Epithelial cell of proximal tubule (primary cell): Measurements from ENCODE around the gene PYM1. TPM values are rescaled to one million over a fixed set of nuclear protein-coding genes. Genes with fewer than 3 reads are reported as not detected.

ENCODE experiments used
- DNase-seq: peaks from one replicate; pipeline ENCODE4 v3.0.0-alpha.2; 2011; ENCODE audit warnings: low read depth
- H3K4me3 ChIP-seq: 2 replicates; pipeline ENCODE4 v1.5.1; 2011; ENCODE audit warnings: low read depth, mild to moderate bottlenecking, low read length
- total RNA-seq: library from RNA; depleted of rRNA; stranded (reverse); fragments of >200 nt; gene quantifications from 2 replicates; pipeline ENCODE4 v1.2.3, GENCODE V29; 2015
- TF ChIP-seq, protein P1 (sequence below): conservative IDR thresholded peaks from 2 replicates; pipeline ENCODE4 v1.5.1; 2012; ENCODE audit warnings: low read depth, mild to moderate bottlenecking, low read length

The PYM1 gene
- total RNA-seq, 1 donor from 2014 or later = 56.0 TPM

DNA sequence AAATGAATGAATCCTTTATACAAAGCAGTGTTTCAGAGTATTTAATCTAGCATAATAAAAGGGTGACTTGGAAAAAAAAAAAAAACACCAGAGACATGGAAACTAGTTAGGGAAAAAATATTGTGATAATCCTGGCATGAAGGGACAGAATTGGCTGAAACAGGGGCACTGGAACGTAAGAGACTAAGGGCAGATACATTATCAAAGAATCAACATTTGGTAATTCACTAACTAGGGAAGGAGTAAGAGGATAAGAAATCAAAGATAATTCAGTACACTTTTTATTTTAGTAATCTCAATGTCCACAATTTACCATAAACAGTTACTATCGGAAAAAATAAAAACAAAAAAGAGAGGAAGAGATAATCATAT is 18.2 kb downstream of the PYM1 start:
- no peak overlapping the region for H3K4me3 ChIP-seq
- DNase-seq = no peak
- TF ChIP-seq, protein P1, sequence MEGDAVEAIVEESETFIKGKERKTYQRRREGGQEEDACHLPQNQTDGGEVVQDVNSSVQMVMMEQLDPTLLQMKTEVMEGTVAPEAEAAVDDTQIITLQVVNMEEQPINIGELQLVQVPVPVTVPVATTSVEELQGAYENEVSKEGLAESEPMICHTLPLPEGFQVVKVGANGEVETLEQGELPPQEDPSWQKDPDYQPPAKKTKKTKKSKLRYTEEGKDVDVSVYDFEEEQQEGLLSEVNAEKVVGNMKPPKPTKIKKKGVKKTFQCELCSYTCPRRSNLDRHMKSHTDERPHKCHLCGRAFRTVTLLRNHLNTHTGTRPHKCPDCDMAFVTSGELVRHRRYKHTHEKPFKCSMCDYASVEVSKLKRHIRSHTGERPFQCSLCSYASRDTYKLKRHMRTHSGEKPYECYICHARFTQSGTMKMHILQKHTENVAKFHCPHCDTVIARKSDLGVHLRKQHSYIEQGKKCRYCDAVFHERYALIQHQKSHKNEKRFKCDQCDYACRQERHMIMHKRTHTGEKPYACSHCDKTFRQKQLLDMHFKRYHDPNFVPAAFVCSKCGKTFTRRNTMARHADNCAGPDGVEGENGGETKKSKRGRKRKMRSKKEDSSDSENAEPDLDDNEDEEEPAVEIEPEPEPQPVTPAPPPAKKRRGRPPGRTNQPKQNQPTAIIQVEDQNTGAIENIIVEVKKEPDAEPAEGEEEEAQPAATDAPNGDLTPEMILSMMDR = no peak

DNA sequence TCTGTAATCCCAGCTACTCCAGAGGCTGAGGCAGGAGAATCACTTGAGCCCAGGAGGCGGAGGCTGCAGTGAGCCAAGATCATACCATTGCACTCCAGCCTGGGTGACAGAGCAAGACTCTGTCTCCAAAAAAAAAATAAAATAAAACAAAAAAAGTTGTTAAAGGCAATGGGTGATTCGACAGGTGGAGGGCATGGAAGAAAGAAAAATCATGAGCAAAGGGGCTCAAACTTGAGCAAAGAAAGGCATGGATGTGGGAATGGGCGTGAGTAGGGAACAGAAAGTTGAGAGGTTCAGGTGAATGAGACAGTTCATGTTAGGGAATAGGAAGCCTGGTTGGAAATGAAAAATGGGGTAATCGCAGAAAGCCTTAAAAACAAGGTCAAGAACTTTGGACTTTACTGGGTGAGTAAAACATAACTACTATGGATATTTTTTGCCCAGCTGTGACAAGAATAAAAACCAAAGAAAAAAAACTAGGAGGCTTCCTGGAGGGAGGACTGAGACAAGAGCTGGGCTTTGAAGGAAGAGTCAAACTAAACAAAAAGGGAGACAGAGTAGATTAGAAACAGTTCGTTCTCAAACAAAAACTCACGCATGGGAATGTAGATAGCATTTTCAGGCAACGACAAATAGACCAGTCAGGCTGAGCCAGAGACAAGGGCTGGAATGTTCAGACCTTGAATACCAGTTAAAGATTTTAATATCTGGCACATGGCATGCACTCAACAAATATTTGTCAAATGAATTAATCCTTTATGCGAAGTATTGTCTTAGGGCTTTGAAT is 18.8 kb downstream of the PYM1 start:
- DNase-seq = no peak
- TF ChIP-seq, protein P1 = no peak
- H3K4me3 ChIP-seq = no peak overlapping the region

GRCh38 chr12:55906056-55906455 is 21.6 kb downstream of the PYM1 start:
- no peak overlapping the region for H3K4me3 ChIP-seq
- DNase-seq = no peak
- TF ChIP-seq, protein P1 = no peak

DNA sequence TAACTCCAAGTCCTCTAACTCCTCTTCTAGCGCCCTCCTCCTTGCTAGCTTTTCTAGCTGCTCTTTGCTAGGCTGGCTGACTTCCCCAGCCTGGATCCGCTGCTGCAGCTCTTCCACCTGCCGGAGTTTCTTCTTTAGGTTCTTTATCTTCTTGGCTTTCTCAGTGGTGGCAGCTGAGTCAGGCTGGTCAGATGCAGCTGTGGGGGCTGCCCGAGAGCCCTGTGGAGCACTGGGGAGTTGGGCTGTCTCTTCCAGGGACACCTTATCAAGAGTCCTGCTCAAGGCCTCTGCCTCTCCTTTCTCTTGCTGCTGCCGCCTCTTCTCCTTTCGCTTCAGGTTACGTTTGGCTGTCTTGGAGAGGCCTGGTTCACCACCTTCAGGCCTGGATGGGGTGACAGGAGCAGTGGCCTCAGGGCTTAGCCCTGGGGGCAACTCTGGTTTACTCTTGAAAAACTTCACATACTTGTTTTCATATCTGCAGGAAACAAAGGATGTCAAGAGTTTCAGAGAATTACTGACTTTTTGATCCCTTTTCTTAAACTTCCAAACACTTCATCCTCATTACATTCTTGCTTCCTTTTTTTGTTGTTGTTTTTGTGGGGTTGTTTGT is 25.7 kb downstream of the PYM1 start:
- no peak overlapping the region for H3K4me3 ChIP-seq
- DNase-seq = no peak
- TF ChIP-seq, protein P1 = no peak

GRCh38 chr12:55899082-55899481 is 28.6 kb downstream of the PYM1 start:
- H3K4me3 ChIP-seq = no peak overlapping the region
- peak; percentile 18 for DNase-seq
- TF ChIP-seq, protein P1 = peak; percentile 7

DNA sequence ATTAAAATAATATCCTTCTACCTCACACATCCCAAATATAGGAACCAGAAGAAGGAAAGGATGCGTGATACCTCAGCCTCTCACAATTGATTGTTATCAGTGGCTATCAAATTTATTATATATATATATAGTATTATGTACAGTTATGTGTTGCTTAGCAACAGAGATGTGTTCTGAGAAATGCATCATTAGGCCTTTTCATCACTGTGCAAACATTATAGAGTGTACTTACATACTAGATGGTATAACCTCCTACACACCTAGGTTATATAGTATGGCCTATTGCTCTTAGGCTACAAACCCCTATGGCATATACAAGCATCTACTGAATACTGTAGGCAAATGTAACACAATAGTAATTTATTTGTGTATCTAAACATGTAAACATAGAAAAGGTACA is 34.0 kb downstream of the PYM1 start:
- H3K4me3 ChIP-seq = no peak overlapping the region
- TF ChIP-seq, protein P1 = no peak
- DNase-seq = no peak

- DNase-seq = no peak
- H3K4me3 ChIP-seq = no peak overlapping the region
- TF ChIP-seq, protein P1 = no peak
Observed at GRCh38 chr12:55891310-55891709, 36.4 kb downstream of the PYM1 start.
